ENCODE results near the gene WDFY4.

Gene WDFY4

GRCh38 chr10:48749254-48749787, 64.6 kb downstream of the WDFY4 start:
- no peak for DNase-seq

GRCh38 chr10:48750019-48750418, 65.3 kb downstream of the WDFY4 start:
- DNase-seq = no peak

- no peak for DNase-seq
These were observed 66.3 kb downstream of the WDFY4 start for GRCh38 chr10:48750991-48751390.

- DNase-seq = no peak
These were observed 67.1 kb downstream of the WDFY4 start for GRCh38 chr10:48751730-48752129.

- DNase-seq = no peak
These were observed 73.7 kb downstream of the WDFY4 start for GRCh38 chr10:48758411-48758810.

GRCh38 chr10:48759113-48759901, 74.6 kb downstream of the WDFY4 start:
- no peak for DNase-seq

- DNase-seq = peak; percentile 10 to 15
These were observed 76.3 kb downstream of the WDFY4 start for GRCh38 chr10:48760983-48761382.

- no peak for DNase-seq
These were observed 77.7 kb downstream of the WDFY4 start for GRCh38 chr10:48762064-48763042.

- DNase-seq = no peak
These were observed 78.8 kb downstream of the WDFY4 start for GRCh38 chr10:48763403-48763965.

GRCh38 chr10:48764486-48764885, 79.8 kb downstream of the WDFY4 start:
- DNase-seq = no peak

- DNase-seq = no peak
These were observed 80.4 kb downstream of the WDFY4 start for GRCh38 chr10:48765039-48765438.

- DNase-seq = no peak
These were observed 80.9 kb downstream of the WDFY4 start for GRCh38 chr10:48765527-48765926.

- no peak for DNase-seq
These were observed 82.9 kb downstream of the WDFY4 start for GRCh38 chr10:48767373-48768143.

- DNase-seq = no peak
These were observed 83.6 kb downstream of the WDFY4 start for GRCh38 chr10:48768144-48768766.

- no peak for DNase-seq
These were observed 84.3 kb downstream of the WDFY4 start for GRCh38 chr10:48768926-48769325.

GRCh38 chr10:48769706-48770435, 85.2 kb downstream of the WDFY4 start:
- no peak for DNase-seq

- no peak for DNase-seq
These were observed 86.0 kb downstream of the WDFY4 start for GRCh38 chr10:48770561-48771089.

GRCh38 chr10:48771234-48771633, 86.6 kb downstream of the WDFY4 start:
- no peak for DNase-seq

GRCh38 chr10:48772059-48772458, 87.4 kb downstream of the WDFY4 start:
- no peak for DNase-seq

- no peak for DNase-seq
These were observed 88.9 kb downstream of the WDFY4 start for GRCh38 chr10:48773580-48773979.

Data from NCI-H2081 (cell line).